Measurements from ENCODE around the gene LACTB. TPM values are rescaled to one million over a fixed set of nuclear protein-coding genes. Genes with fewer than 3 reads are reported as not detected.

Gene LACTB
- total and polyA plus RNA-seq, 4 donors: 13.1 to 38.1 (median 29.9) TPM

- Histone ChIP-seq H3K9me3 (ENCODE audit: control insufficient read depth in 4 of 4, insufficient read depth in 3 of 4, low read length in 3 of 4) (no peaks in the 10 kb centered on the region), H3K4me3 (no peak overlapping the region), H3K4me1 (ENCODE audit: control insufficient read depth in 5 of 5, insufficient read depth in 5 of 5, low read length in 5 of 5) (peaks cover 0 to 3% (median 0%) of the 10 kb centered on the region in 5 donors), H3K27ac (ENCODE audit: low read depth in 1 of 2, low read length in 1 of 2) (no peak overlapping the region), H3K27me3 (ENCODE audit: control insufficient read depth in 3 of 3, insufficient read depth in 3 of 3, low read length in 2 of 3) (no peaks in the 10 kb centered on the region), H3K36me3 (ENCODE audit: control insufficient read depth in 4 of 4, insufficient read depth in 4 of 4, low read length in 4 of 4) (no peaks in the 10 kb centered on the region), H3K9ac (ENCODE audit: insufficient read depth in 1 of 2, low read length in 2 of 2) (no peak overlapping the region)
- DNase-seq (peak in 1 of 3 donors; percentile 17), ATAC-seq (ENCODE audit: insufficient read depth, low FRiP score) (no peak)
- TF ChIP-seq CTCF (IDR thresholded peaks at IDR 0.05; ENCODE audit: control extremely low read depth, extremely low read depth): no peak
- 83 to 88% methylated on average over 2 of the region's 2 CpGs for WGBS, 2 donors
These were observed 44.6 kb downstream of the LACTB start for GRCh38 chr15:63166219-63166618.

- no peak overlapping the region for H3K9ac ChIP-seq (ENCODE audit: insufficient read depth in 1 of 2, low read length in 2 of 2)
- ATAC-seq (ENCODE audit: insufficient read depth, low FRiP score): no peak
These were observed 48.1 kb downstream of the LACTB start for GRCh38 chr15:63169788-63170187.

GRCh38 chr15:63172376-63172775, 50.7 kb downstream of the LACTB start:
- ATAC-seq (ENCODE audit: insufficient read depth, low FRiP score) (no peak), DNase-seq (no peak)
- Histone ChIP-seq H3K27ac (ENCODE audit: low read depth in 1 of 2, low read length in 1 of 2) (no peak overlapping the region), H3K9ac (ENCODE audit: insufficient read depth in 1 of 2, low read length in 2 of 2) (no peak overlapping the region), H3K4me3 (no peak overlapping the region), H3K9me3 (ENCODE audit: control insufficient read depth in 4 of 4, insufficient read depth in 3 of 4, low read length in 3 of 4) (peaks cover 0 to 2% (median 0%) of the 10 kb centered on the region in 4 donors), H3K27me3 (ENCODE audit: control insufficient read depth in 3 of 3, insufficient read depth in 3 of 3, low read length in 2 of 3) (no peaks in the 10 kb centered on the region), H3K4me1 (ENCODE audit: control insufficient read depth in 5 of 5, insufficient read depth in 5 of 5, low read length in 5 of 5) (no peaks in the 10 kb centered on the region), H3K36me3 (ENCODE audit: control insufficient read depth in 4 of 4, insufficient read depth in 4 of 4, low read length in 4 of 4) (no peaks in the 10 kb centered on the region)
- WGBS, 2 donors: 94 to 98% methylated on average over 5 of the region's 5 CpGs
- no peak for TF ChIP-seq CTCF (IDR thresholded peaks at IDR 0.05; ENCODE audit: control extremely low read depth, extremely low read depth)

More at GRCh38 chr15:63169788-63170187, 48.1 kb downstream of the LACTB start:
- H3K4me3 ChIP-seq: no peak overlapping the region
- WGBS, 2 donors: 85 to 90% methylated on average over 2 of the region's 2 CpGs
- peaks cover 0 to 3% (median 0%) of the 10 kb centered on the region in 5 donors for H3K4me1 ChIP-seq (ENCODE audit: control insufficient read depth in 5 of 5, insufficient read depth in 5 of 5, low read length in 5 of 5)
- DNase-seq: no peak
- peaks cover 0 to 2% (median 0%) of the 10 kb centered on the region in 4 donors for H3K9me3 ChIP-seq (ENCODE audit: control insufficient read depth in 4 of 4, insufficient read depth in 3 of 4, low read length in 3 of 4)
- H3K27me3 ChIP-seq (ENCODE audit: control insufficient read depth in 3 of 3, insufficient read depth in 3 of 3, low read length in 2 of 3): no peaks in the 10 kb centered on the region
- no peaks in the 10 kb centered on the region for H3K36me3 ChIP-seq (ENCODE audit: control insufficient read depth in 4 of 4, insufficient read depth in 4 of 4, low read length in 4 of 4)
- no peak for TF ChIP-seq CTCF (IDR thresholded peaks at IDR 0.05; ENCODE audit: control extremely low read depth, extremely low read depth)
- no peak overlapping the region for H3K27ac ChIP-seq (ENCODE audit: low read depth in 1 of 2, low read length in 1 of 2)
